T-cell (primary cell): ENCODE measurements around the gene GBA2. TPM values are rescaled to one million over a fixed set of nuclear protein-coding genes. Genes with fewer than 3 reads are reported as not detected.

Experiments
- ATAC-seq, 4 experiments: fragments of 200-7000 bp in 3 of 4; fragments of 150-1000 bp in 1 of 4; cut with Tn5 transposase; replicated peaks in 1 of 4; 1 replicate in 3 of 4; 2 replicates in 1 of 4; pipeline ENCODE4 v1.10.0; 2021; ENCODE audit warnings: moderate library complexity in 3 of 4, mild to moderate bottlenecking in 2 of 4, moderate number of reproducible peaks in 1 of 4
- CTCF ChIA-PET, 2 donors: fragments of 300-600 bp; sonication (Branson Sonifier 250); formaldehyde crosslinking; loops; one replicate each; lab custom pipeline; 2022; ENCODE audit warnings: antibody characterized with exemption in 2 of 2; lab: Charles Lee
- POLR2A ChIA-PET, 2 donors: fragments of 300-600 bp; sonication (Branson Sonifier 250); formaldehyde crosslinking; loops; one replicate each; lab custom pipeline; 2022; ENCODE audit warnings: antibody characterized with exemption in 2 of 2; lab: Charles Lee
- DNase-seq, 35 experiments: peaks; one replicate each; pipeline versions ENCODE4 v3.0.0 to v3.0.0-alpha.2; 2013 to 2023
- H3K27ac ChIP-seq: one replicate; pipeline ENCODE4 v1.5.1; 2013; ENCODE audit warnings: low read length
- H3K27me3 ChIP-seq, 2 experiments: replicated peaks in 1 of 2; 1 replicate in 1 of 2; 2 replicates in 1 of 2; pipeline versions ENCODE4 v1.6.1 to v1.7.0; 2013; ENCODE audit warnings: low read length in 1 of 2, mixed read lengths in 1 of 2; ENCODE audit not compliant: control insufficient read depth in 2 of 2, insufficient read depth in 2 of 2; ENCODE audit errors: extremely low read depth in 1 of 2
- H3K36me3 ChIP-seq, 2 donors: 1 replicate in 1 of 2; 2 replicates in 1 of 2; pipeline versions ENCODE4 v1.6.1 to v1.7.0; 2013; ENCODE audit warnings: low read length in 1 of 2; ENCODE audit not compliant: control insufficient read depth in 2 of 2, insufficient read depth in 1 of 2; ENCODE audit errors: extremely low read depth in 1 of 2
- H3K4me1 ChIP-seq, 2 experiments: 1 replicate in 1 of 2; 2 replicates in 1 of 2; pipeline versions ENCODE4 v1.6.1 to v1.7.0; 2013; ENCODE audit warnings: low read length in 2 of 2, mixed read lengths in 1 of 2; ENCODE audit not compliant: insufficient read depth in 2 of 2, control insufficient read depth in 1 of 2; ENCODE audit errors: extremely low read depth in 1 of 2
- H3K4me3 ChIP-seq, 2 donors: 1 replicate in 1 of 2; 2 replicates in 1 of 2; pipeline versions ENCODE4 v1.5.1 to v1.7.0; 2013; ENCODE audit warnings: mild to moderate bottlenecking in 2 of 2, low read length in 1 of 2, moderate library complexity in 1 of 2; ENCODE audit not compliant: control insufficient read depth in 1 of 2; ENCODE audit errors: extremely low read depth in 1 of 2
- H3K9me3 ChIP-seq: 2 replicates; pipeline ENCODE4 v1.7.0; 2013
- H3K27ac Mint-ChIP-seq, 2 donors: one replicate each; pipeline ENCODE4 v1.8.0; 2020 to 2021; ENCODE audit warnings: mild to moderate bottlenecking in 2 of 2, mixed read lengths in 2 of 2
- H3K27me3 Mint-ChIP-seq, 2 donors: one replicate each; pipeline ENCODE4 v1.8.0; 2021 to 2022; ENCODE audit warnings: mixed read lengths in 2 of 2
- H3K36me3 Mint-ChIP-seq: one replicate; pipeline ENCODE4 v1.8.0; 2021; ENCODE audit warnings: mixed read lengths
- H3K4me1 Mint-ChIP-seq, 3 donors: one replicate each; pipeline ENCODE4 v1.8.0; 2020 to 2022; ENCODE audit warnings: mixed read lengths in 3 of 3, mild to moderate bottlenecking in 1 of 3
- H3K4me3 Mint-ChIP-seq, 3 donors: one replicate each; pipeline ENCODE4 v1.8.0; 2020 to 2022; ENCODE audit warnings: mild to moderate bottlenecking in 3 of 3, mixed read lengths in 3 of 3, moderate library complexity in 3 of 3
- H3K9me3 Mint-ChIP-seq, 3 donors: one replicate each; pipeline ENCODE4 v1.8.0; 2020 to 2022; ENCODE audit warnings: mixed read lengths in 3 of 3
- WGBS: methylation state at CpG from one replicate; pipeline ENCODE4 v1.1.5; 2013; ENCODE audit warnings: missing lambda C conversion rate; ENCODE audit not compliant: insufficient coverage; 5-methylcytosine and 5-hydroxymethylcytosine counted together
- total RNA-seq, 35 experiments: library from RNA in 6 of 35; stranded (reverse) in 6 of 35; fragments of 120-200 nt in 1 of 35; gene quantifications; one replicate each; pipeline versions ENCODE4 v1.2.1 to v1.2.4 and lab custom pipeline; 2013 to 2026

Gene GBA2
- total RNA-seq, 5 donors from 2014 or later (not counting 1 experiment from before 2014, with no cell fraction given), result 35.4 to 63.3 (median 60.1) TPM

DNA sequence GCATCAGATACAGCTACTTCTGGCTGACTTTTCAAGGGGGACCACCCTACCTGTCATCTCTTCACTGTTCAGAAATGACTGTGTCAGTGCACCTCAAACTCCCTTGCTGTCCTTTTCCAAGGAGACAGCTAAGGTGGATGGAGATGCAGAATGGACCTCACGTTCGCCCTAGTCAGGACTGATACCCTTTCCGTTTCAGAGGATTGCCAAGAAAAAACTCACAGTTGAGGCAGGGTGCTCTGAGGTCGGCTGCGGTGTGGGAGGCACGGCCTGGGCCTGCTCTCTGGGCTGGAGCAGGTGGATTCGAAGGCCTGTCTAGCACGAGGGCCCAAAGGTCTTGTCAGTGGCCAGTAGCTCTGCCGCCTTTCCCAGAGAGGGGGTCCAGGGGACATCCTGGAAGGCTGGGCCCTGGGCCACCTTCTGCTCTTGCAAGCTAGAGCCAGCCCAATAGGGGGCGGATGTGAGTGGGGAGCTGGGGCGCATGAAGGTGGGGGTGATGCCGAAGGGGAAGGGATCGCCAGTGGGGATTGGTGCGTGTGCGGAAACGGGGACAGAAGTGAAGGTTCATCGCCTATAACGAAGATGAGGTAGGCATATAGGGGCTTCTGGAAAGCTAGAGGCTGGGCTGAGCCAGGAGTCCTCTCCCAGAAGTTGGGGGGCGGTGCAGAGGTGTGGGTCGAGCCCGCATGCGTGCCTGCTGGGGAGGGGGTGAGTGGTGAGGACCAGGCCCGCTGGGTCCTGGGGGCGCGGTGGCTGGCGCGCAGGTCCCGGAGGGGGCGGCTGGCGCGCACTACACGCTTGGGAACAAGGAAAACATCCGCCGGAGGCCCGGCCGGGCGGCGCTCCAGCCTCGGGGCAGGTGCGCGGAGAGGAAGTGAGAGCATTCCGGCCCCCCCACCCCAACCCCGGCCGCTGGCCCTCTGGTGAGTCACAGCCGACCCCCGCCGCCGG is 7.5 kb upstream of the GBA2 start:
- WGBS, result 9% methylated on average over 35 of the region's 48 CpGs
- Histone ChIP-seq H3K4me3 (peak overlapping the region; percentile 83 to 85), H3K36me3 (peaks cover 5 to 28% of the 10 kb centered on the region in 2 donors), H3K9me3 (no peaks in the 10 kb centered on the region), H3K27me3 (no peaks in the 10 kb centered on the region), H3K27ac (peak overlapping the region; percentile 74), H3K4me1 (peaks cover 2 to 18% of the 10 kb centered on the region in 2 experiments)
- DNase-seq (peak; percentile 51 to 84 (median 72)), ATAC-seq (peak; percentile 87 to 95 (median 90))
- POLR2A ChIA-PET, result interaction anchor here in 1 of 2 donors (0.5 kb wide), 2 partner anchors 27 to 32 kb away, joined by 3 to 6 read pairs; no protein-coding TSS in a partner anchor
- H3K36me3 Mint-ChIP-seq, result peaks cover 29% of the 10 kb centered on the region
- H3K27ac Mint-ChIP-seq, result peak overlapping the region; percentile 94 to 95
- no peaks in the 10 kb centered on the region for H3K9me3 Mint-ChIP-seq
- no peaks in the 10 kb centered on the region for H3K27me3 Mint-ChIP-seq
- peak overlapping the region; percentile 88 to 94 (median 92) for H3K4me3 Mint-ChIP-seq
- CTCF ChIA-PET, result interaction anchor here (0.6 to 2.4 kb wide), 20 partner anchors 8 to 832 kb away, joined by 3 to 13 read pairs (median 3); partner anchors contain the start of genes CCDC107 (in 1 of the 2), CREB3 (in 1 of the 2), GBA2 (in 1 of the 2) and RMRP (in 1 of the 2)
- peaks cover 50 to 58% (median 53%) of the 10 kb centered on the region in 3 donors for H3K4me1 Mint-ChIP-seq

GRCh38 chr9:35755071-35755470 is 6.0 kb upstream of the GBA2 start:
- H3K9me3 ChIP-seq, result no peaks in the 10 kb centered on the region
- 100% methylated on average over 3 of the region's 4 CpGs for WGBS
- H3K27ac Mint-ChIP-seq, result peak overlapping the region; percentile 38 to 94

DNA sequence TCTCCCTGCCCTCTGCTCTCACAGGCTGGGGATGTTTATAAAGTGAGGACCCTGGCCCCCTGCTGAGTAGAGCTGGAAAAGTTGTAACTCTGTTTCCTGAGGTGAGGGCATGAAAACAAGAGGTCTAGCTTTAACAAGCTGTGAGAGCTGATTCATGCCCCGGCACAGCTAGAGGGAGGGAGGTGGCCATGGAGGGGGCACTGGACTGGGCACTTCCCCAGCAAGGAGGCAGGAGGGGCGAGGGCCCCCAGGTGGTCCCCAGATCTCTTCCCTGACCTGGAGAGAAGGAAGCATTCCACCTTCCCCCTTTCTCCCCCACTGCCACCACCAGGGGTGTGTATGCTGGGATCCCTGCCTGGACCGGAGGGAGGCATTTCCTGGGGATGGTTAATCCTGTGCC is 5.2 kb upstream of the GBA2 start, which contains the start of gene MSMP:
TSS of gene MSMP (minus strand) at position 13 of the 400 bp plus-strand sequence. CDS start 147 bp downstream, outside the sequence.
- peaks cover 40 to 59% (median 49%) of the 10 kb centered on the region in 3 donors for H3K4me1 Mint-ChIP-seq
- peaks cover 5 to 38% of the 10 kb centered on the region in 2 donors for H3K36me3 ChIP-seq
- no peak within 1 kb of the TSS for H3K4me3 Mint-ChIP-seq
- no peaks in the 10 kb centered on the region for H3K27me3 ChIP-seq
- no peaks in the 10 kb centered on the region for H3K9me3 Mint-ChIP-seq
- no peak for DNase-seq
- no peak for ATAC-seq
- peak within 1 kb of the TSS in 1 of 2 donors; percentile 94 for H3K27ac Mint-ChIP-seq
- H3K27ac ChIP-seq, result no peak within 1 kb of the TSS
- ChIA-PET CTCF (interaction anchor here (0.6 to 1.2 kb wide), 3 partner anchors 20 to 142 kb away, joined by 3 to 4 read pairs (median 3); no protein-coding TSS in a partner anchor), POLR2A (no interaction called here)
- H3K27me3 Mint-ChIP-seq, result no peaks in the 10 kb centered on the region
- H3K9me3 ChIP-seq, result no peaks in the 10 kb centered on the region
- 90% methylated on average over 1 of the region's 3 CpGs for WGBS
- peaks cover 23% of the 10 kb centered on the region for H3K36me3 Mint-ChIP-seq
- H3K4me1 ChIP-seq, result peaks cover 5 to 34% of the 10 kb centered on the region in 2 experiments
- H3K4me3 ChIP-seq, result no peak within 1 kb of the TSS

More at GRCh38 chr9:35755071-35755470, 6.0 kb upstream of the GBA2 start:
- POLR2A ChIA-PET, result interaction anchor here in 1 of 2 donors (0.6 kb wide), 1 partner anchor 619 kb away, joined by 3 read pairs; no protein-coding TSS in a partner anchor
- H3K9me3 Mint-ChIP-seq, result no peaks in the 10 kb centered on the region
- Histone ChIP-seq H3K27me3 (no peaks in the 10 kb centered on the region), H3K4me3 (no peak overlapping the region), H3K36me3 (peaks cover 5 to 38% of the 10 kb centered on the region in 2 donors), H3K27ac (no peak overlapping the region), H3K4me1 (peaks cover 2 to 26% of the 10 kb centered on the region in 2 experiments)
- H3K4me1 Mint-ChIP-seq, result peaks cover 40 to 59% (median 49%) of the 10 kb centered on the region in 3 donors
- H3K4me3 Mint-ChIP-seq, result peak overlapping the region in 2 of 3 donors; percentile 34 to 88
- CTCF ChIA-PET, result interaction anchor here in 1 of 2 donors (0.5 to 2.4 kb wide), 2 partner anchors 45 to 97 kb away, joined by 4 to 13 read pairs; partner anchors contain the start of genes CCDC107 and RMRP
- no peak for DNase-seq
- H3K27me3 Mint-ChIP-seq, result no peaks in the 10 kb centered on the region
- H3K36me3 Mint-ChIP-seq, result peaks cover 23% of the 10 kb centered on the region
- no peak for ATAC-seq

DNA sequence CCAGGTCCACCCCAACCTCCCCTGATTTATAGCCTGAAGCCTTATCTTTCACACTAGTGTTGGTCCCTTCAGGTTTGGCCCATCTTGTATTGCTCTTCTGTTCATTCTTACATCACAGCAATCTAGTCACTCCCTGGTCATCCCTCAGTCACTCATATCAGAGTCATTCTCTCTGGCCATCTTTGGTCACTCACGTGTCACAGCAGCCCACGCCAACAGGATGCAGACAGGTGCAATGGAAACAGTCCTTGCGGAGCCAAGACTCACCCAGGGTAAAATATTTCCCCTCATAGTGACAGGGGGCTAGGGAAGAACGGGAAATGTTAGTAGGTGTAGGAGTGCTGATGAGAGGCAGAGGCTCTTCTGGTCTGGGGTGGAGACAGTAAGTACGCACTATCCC is 4.4 kb upstream of the GBA2 start:
- H3K4me3 Mint-ChIP-seq, result no peak overlapping the region
- no CpG with 5 or more reads among the region's 5 CpGs for WGBS
- no peak overlapping the region for H3K27ac Mint-ChIP-seq
- H3K4me1 Mint-ChIP-seq, result peaks cover 34 to 51% (median 43%) of the 10 kb centered on the region in 3 donors
- no peaks in the 10 kb centered on the region for H3K9me3 Mint-ChIP-seq
- Histone ChIP-seq H3K27me3 (no peaks in the 10 kb centered on the region), H3K4me1 (peaks cover 5 to 34% of the 10 kb centered on the region in 2 experiments), H3K36me3 (peaks cover 5 to 38% of the 10 kb centered on the region in 2 donors), H3K9me3 (no peaks in the 10 kb centered on the region), H3K4me3 (no peak overlapping the region), H3K27ac (no peak overlapping the region)
- DNase-seq (no peak), ATAC-seq (no peak)
- peaks cover 23% of the 10 kb centered on the region for H3K36me3 Mint-ChIP-seq
- no peaks in the 10 kb centered on the region for H3K27me3 Mint-ChIP-seq
- CTCF ChIA-PET, result interaction anchor here (0.6 to 1.2 kb wide), 3 partner anchors 19 to 75 kb away, joined by 3 to 4 read pairs (median 3); no protein-coding TSS in a partner anchor
- POLR2A ChIA-PET, result no interaction called here

DNA sequence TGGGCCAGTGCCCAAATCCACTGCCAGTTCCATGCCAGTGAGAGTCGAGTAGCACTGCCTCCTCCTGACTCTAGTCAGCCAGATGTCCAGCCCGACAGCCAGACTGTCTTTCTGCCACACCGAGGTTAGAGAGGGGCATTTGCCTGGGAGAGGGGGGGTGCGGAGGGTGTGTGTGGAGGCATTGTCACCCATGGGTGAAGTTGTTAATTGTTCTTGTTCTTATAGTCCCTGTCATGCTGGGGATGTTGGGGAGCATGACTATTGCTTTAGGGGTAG is 1.2 kb upstream of the GBA2 start:
- ChIA-PET POLR2A (no interaction called here), CTCF (interaction anchor here (0.9 to 4.2 kb wide), 13 partner anchors 10 to 103 kb away, joined by 3 to 49 read pairs (median 4); partner anchors contain the start of genes CREB3 (in 2 of the 2), TLN1 (in 2 of the 2), CCDC107 (in 1 of the 2) and RMRP (in 1 of the 2))
- ATAC-seq, result no peak
- no peak for DNase-seq
- H3K4me1 Mint-ChIP-seq, result peaks cover 41 to 54% (median 47%) of the 10 kb centered on the region in 3 donors
- peaks cover 27% of the 10 kb centered on the region for H3K36me3 Mint-ChIP-seq
- Histone ChIP-seq H3K27ac (peak overlapping the region; percentile 76), H3K36me3 (peaks cover 5 to 38% of the 10 kb centered on the region in 2 donors), H3K4me3 (no peak overlapping the region), H3K9me3 (no peaks in the 10 kb centered on the region), H3K4me1 (peaks cover 16 to 43% of the 10 kb centered on the region in 2 experiments), H3K27me3 (no peaks in the 10 kb centered on the region)
- H3K9me3 Mint-ChIP-seq, result no peaks in the 10 kb centered on the region
- H3K27ac Mint-ChIP-seq, result peak overlapping the region; percentile 95 to 96
- H3K27me3 Mint-ChIP-seq, result no peaks in the 10 kb centered on the region
- H3K4me3 Mint-ChIP-seq, result peak overlapping the region; percentile 91 to 94 (median 92)
- 78% methylated on average over 3 of the region's 4 CpGs for WGBS
